Osteoblast (primary cell): ENCODE results near the gene PTPRD. TPM values are rescaled to one million over a fixed set of nuclear protein-coding genes. Genes with fewer than 3 reads are reported as not detected.

Experiments used
- DNase-seq: peaks from one replicate; pipeline ENCODE4 v3.0.0; 2011; ENCODE audit warnings: low spot score, mixed read lengths; ENCODE audit not compliant: insufficient read length; ENCODE audit errors: missing footprints
- H2AFZ ChIP-seq: 2 replicates; pipeline ENCODE4 v1.6.0; 2011; ENCODE audit warnings: mild to moderate bottlenecking, low read length
- H3K27ac ChIP-seq: 2 replicates; pipeline ENCODE4 v1.5.1; 2011; ENCODE audit warnings: mild to moderate bottlenecking, low read depth, low read length, moderate library complexity
- H3K27me3 ChIP-seq: 2 replicates; pipeline ENCODE4 v1.6.0; 2012; ENCODE audit warnings: mild to moderate bottlenecking, control low read depth, inconsistent platforms, low read length, moderate library complexity; ENCODE audit not compliant: insufficient read depth
- H3K36me3 ChIP-seq: 2 replicates; pipeline ENCODE4 v1.5.1; 2011; ENCODE audit warnings: mild to moderate bottlenecking, low read length, control low read depth, moderate library complexity; ENCODE audit not compliant: insufficient read depth
- H3K4me1 ChIP-seq: 2 replicates; pipeline ENCODE4 v1.5.1; 2011; ENCODE audit warnings: mild to moderate bottlenecking, low read length, control low read depth, moderate library complexity; ENCODE audit not compliant: insufficient read depth
- H3K4me2 ChIP-seq: 2 replicates; pipeline ENCODE4 v1.6.0; 2011; ENCODE audit warnings: mild to moderate bottlenecking, low read length; ENCODE audit not compliant: insufficient read depth
- H3K4me3 ChIP-seq: fragments of 200-600 bp; sonication (generic); 3 replicates; pipeline ENCODE4 v1.5.1; 2012; ENCODE audit warnings: mild to moderate bottlenecking, low read length, inconsistent platforms; ENCODE audit not compliant: insufficient read depth
- H3K79me2 ChIP-seq: 2 replicates; pipeline ENCODE4 v1.6.0; 2012; ENCODE audit warnings: mild to moderate bottlenecking, low read length, control low read depth, inconsistent platforms; ENCODE audit not compliant: insufficient read depth
- H3K9me3 ChIP-seq: 2 replicates; pipeline ENCODE4 v1.5.1; 2011; ENCODE audit warnings: low read depth, low read length, control low read depth
- H4K20me1 ChIP-seq: 2 replicates; pipeline ENCODE4 v1.6.0; 2012; ENCODE audit warnings: mild to moderate bottlenecking, low read length, control low read depth; ENCODE audit not compliant: insufficient read depth
- CTCF ChIP-seq: IDR thresholded peaks from 2 replicates; pipeline ENCODE4 v1.5.1; 2011; ENCODE audit warnings: mild to moderate bottlenecking, low read depth, low read length, moderate library complexity; ENCODE audit errors: extremely low read depth
- total RNA-seq: library from RNA; depleted of rRNA; stranded (reverse); fragments of >200 nt; gene quantifications from 2 replicates; pipeline ENCODE4 v1.2.3, GENCODE V29; 2012

PTPRD gene
- total RNA-seq, 1 donor = 23.9 TPM

GRCh38 chr9:8508671-8509290, 2104.0 kb downstream of the PTPRD start:
- Histone ChIP-seq H3K27ac (no peak overlapping the region), H2AFZ (no peak overlapping the region), H3K36me3 (no peaks in the 10 kb centered on the region), H3K4me3 (no peak overlapping the region), H3K9me3 (no peaks in the 10 kb centered on the region), H3K27me3 (no peaks in the 10 kb centered on the region), H4K20me1 (no peaks in the 10 kb centered on the region), H3K4me2 (no peak overlapping the region), H3K4me1 (no peaks in the 10 kb centered on the region), H3K79me2 (no peaks in the 10 kb centered on the region)
- DNase-seq = no peak
- no peak for TF ChIP-seq CTCF

- Histone ChIP-seq H3K9me3 (no peaks in the 10 kb centered on the region), H3K79me2 (no peaks in the 10 kb centered on the region), H4K20me1 (no peaks in the 10 kb centered on the region), H3K27ac (no peak overlapping the region), H3K4me1 (no peaks in the 10 kb centered on the region), H3K4me3 (no peak overlapping the region), H2AFZ (no peak overlapping the region), H3K36me3 (no peaks in the 10 kb centered on the region), H3K27me3 (no peaks in the 10 kb centered on the region), H3K4me2 (no peak overlapping the region)
- no peak for DNase-seq
- TF ChIP-seq CTCF = no peak
Measured at GRCh38 chr9:8494571-8494970, 2118.2 kb downstream of the PTPRD start.

- Histone ChIP-seq H4K20me1 (no peaks in the 10 kb centered on the region), H3K4me2 (no peak overlapping the region), H3K4me3 (no peak overlapping the region), H3K36me3 (no peaks in the 10 kb centered on the region), H3K9me3 (no peaks in the 10 kb centered on the region), H3K27me3 (no peaks in the 10 kb centered on the region), H3K27ac (no peak overlapping the region), H3K79me2 (no peaks in the 10 kb centered on the region), H3K4me1 (no peaks in the 10 kb centered on the region), H2AFZ (no peak overlapping the region)
- TF ChIP-seq CTCF = no peak
- DNase-seq = no peak
Measured at GRCh38 chr9:8492679-8493078, 2120.1 kb downstream of the PTPRD start.

GRCh38 chr9:8492024-8492423, 2120.8 kb downstream of the PTPRD start:
- no peak for DNase-seq
- Histone ChIP-seq H3K36me3 (no peaks in the 10 kb centered on the region), H3K9me3 (no peaks in the 10 kb centered on the region), H3K4me2 (no peak overlapping the region), H3K4me3 (no peak overlapping the region), H3K27ac (no peak overlapping the region), H3K79me2 (no peaks in the 10 kb centered on the region), H4K20me1 (no peaks in the 10 kb centered on the region), H3K27me3 (no peaks in the 10 kb centered on the region), H2AFZ (no peak overlapping the region), H3K4me1 (no peaks in the 10 kb centered on the region)
- TF ChIP-seq CTCF = no peak
